Activated naive CD8-positive, alpha-beta T cell treated with anti-CD3 and anti-CD28 coated beads, Interleukin-2, amount 50 U/mL, for 24 hours (primary cell): ENCODE data around the gene GDA.

Source experiments
- ATAC-seq: fragments of 150-1000 bp; cut with Tn5 transposase; one replicate; pipeline ENCODE4 v1.10.0; 2021
- DNase-seq: peaks from one replicate; pipeline ENCODE4 v3.0.0; 2021
- H3K27ac Mint-ChIP-seq: one replicate; pipeline ENCODE4 v1.8.0; 2021; ENCODE audit warnings: mild to moderate bottlenecking, mixed read lengths
- H3K27me3 Mint-ChIP-seq: one replicate; pipeline ENCODE4 v1.8.0; 2021; ENCODE audit warnings: mixed read lengths
- H3K36me3 Mint-ChIP-seq: one replicate; pipeline ENCODE4 v1.8.0; 2021; ENCODE audit warnings: low read depth, mixed read lengths
- H3K4me1 Mint-ChIP-seq: one replicate; pipeline ENCODE4 v1.8.0; 2021; ENCODE audit warnings: mixed read lengths
- H3K4me3 Mint-ChIP-seq: one replicate; pipeline ENCODE4 v1.8.0; 2021; ENCODE audit warnings: mild to moderate bottlenecking, moderate library complexity, mixed read lengths
- H3K9me3 Mint-ChIP-seq: one replicate; pipeline ENCODE4 v1.8.0; 2021; ENCODE audit warnings: mixed read lengths

The GDA gene

GRCh38 chr9:72165326-72165725 lies 16.1 kb downstream of the GDA start:
- DNase-seq: no peak
- no peak overlapping the region for H3K27ac Mint-ChIP-seq
- no peak overlapping the region for H3K4me3 Mint-ChIP-seq
- H3K27me3 Mint-ChIP-seq: peaks cover 6% of the 10 kb centered on the region
- H3K36me3 Mint-ChIP-seq: no peaks in the 10 kb centered on the region
- H3K4me1 Mint-ChIP-seq: no peaks in the 10 kb centered on the region
- ATAC-seq: no peak
- no peaks in the 10 kb centered on the region for H3K9me3 Mint-ChIP-seq

- H3K36me3 Mint-ChIP-seq: no peaks in the 10 kb centered on the region
- no peak overlapping the region for H3K4me3 Mint-ChIP-seq
These were observed 16.7 kb downstream of the GDA start for GRCh38 chr9:72165821-72166547.

GRCh38 chr9:72168075-72168474 lies 18.8 kb downstream of the GDA start:
- Mint-ChIP-seq H3K27me3 (peaks cover 4% of the 10 kb centered on the region), H3K4me1 (no peaks in the 10 kb centered on the region), H3K4me3 (no peak overlapping the region), H3K9me3 (no peaks in the 10 kb centered on the region), H3K36me3 (no peaks in the 10 kb centered on the region), H3K27ac (no peak overlapping the region)
- DNase-seq: no peak
- no peak for ATAC-seq

More at GRCh38 chr9:72165821-72166547, 16.7 kb downstream of the GDA start:
- Mint-ChIP-seq H3K27ac (no peak overlapping the region), H3K9me3 (no peaks in the 10 kb centered on the region), H3K27me3 (peaks cover 6% of the 10 kb centered on the region), H3K4me1 (no peaks in the 10 kb centered on the region)
- no peak for ATAC-seq
- DNase-seq: no peak

- no peaks in the 10 kb centered on the region for H3K36me3 Mint-ChIP-seq
- H3K27ac Mint-ChIP-seq: no peak overlapping the region
- DNase-seq: no peak
- ATAC-seq: no peak
- H3K9me3 Mint-ChIP-seq: no peaks in the 10 kb centered on the region
- H3K4me1 Mint-ChIP-seq: no peaks in the 10 kb centered on the region
- peaks cover 2% of the 10 kb centered on the region for H3K27me3 Mint-ChIP-seq
- H3K4me3 Mint-ChIP-seq: no peak overlapping the region
These were observed 19.9 kb downstream of the GDA start for GRCh38 chr9:72169178-72169577.

- Mint-ChIP-seq H3K27ac (no peak overlapping the region), H3K27me3 (no peaks in the 10 kb centered on the region)
- DNase-seq: no peak
These were observed 23.8 kb downstream of the GDA start for GRCh38 chr9:72173080-72173479.

GRCh38 chr9:72185561-72185960 lies 36.3 kb downstream of the GDA start:
- Mint-ChIP-seq H3K4me3 (no peak overlapping the region), H3K27me3 (peaks cover 5% of the 10 kb centered on the region), H3K4me1 (no peaks in the 10 kb centered on the region), H3K36me3 (no peaks in the 10 kb centered on the region), H3K9me3 (no peaks in the 10 kb centered on the region), H3K27ac (no peak overlapping the region)
- no peak for DNase-seq
- no peak for ATAC-seq

More at GRCh38 chr9:72173080-72173479, 23.8 kb downstream of the GDA start:
- Mint-ChIP-seq H3K36me3 (no peaks in the 10 kb centered on the region), H3K4me1 (no peaks in the 10 kb centered on the region), H3K9me3 (no peaks in the 10 kb centered on the region), H3K4me3 (no peak overlapping the region)
- ATAC-seq: no peak

- no peak for DNase-seq
- H3K27ac Mint-ChIP-seq: no peak overlapping the region
- no peaks in the 10 kb centered on the region for H3K36me3 Mint-ChIP-seq
- ATAC-seq: no peak
- no peaks in the 10 kb centered on the region for H3K4me1 Mint-ChIP-seq
- H3K4me3 Mint-ChIP-seq: no peak overlapping the region
- no peaks in the 10 kb centered on the region for H3K9me3 Mint-ChIP-seq
- H3K27me3 Mint-ChIP-seq: peaks cover 5% of the 10 kb centered on the region
These were observed 38.0 kb downstream of the GDA start for GRCh38 chr9:72187121-72187695.

GRCh38 chr9:72188232-72188631 lies 39.0 kb downstream of the GDA start:
- Mint-ChIP-seq H3K27me3 (peaks cover 9% of the 10 kb centered on the region), H3K9me3 (no peaks in the 10 kb centered on the region), H3K36me3 (no peaks in the 10 kb centered on the region), H3K4me1 (no peaks in the 10 kb centered on the region), H3K27ac (no peak overlapping the region), H3K4me3 (no peak overlapping the region)
- ATAC-seq (no peak), DNase-seq (no peak)

- Mint-ChIP-seq H3K9me3 (no peaks in the 10 kb centered on the region), H3K27ac (no peak overlapping the region), H3K4me3 (no peak overlapping the region), H3K27me3 (peaks cover 9% of the 10 kb centered on the region), H3K36me3 (no peaks in the 10 kb centered on the region), H3K4me1 (no peaks in the 10 kb centered on the region)
- no peak for DNase-seq
- ATAC-seq: no peak
These were observed 44.2 kb downstream of the GDA start for GRCh38 chr9:72193478-72193881.

GRCh38 chr9:72199238-72199637 lies 50.0 kb downstream of the GDA start:
- no peak for DNase-seq
- H3K27ac Mint-ChIP-seq: no peak overlapping the region
- no peaks in the 10 kb centered on the region for H3K9me3 Mint-ChIP-seq
- no peaks in the 10 kb centered on the region for H3K4me1 Mint-ChIP-seq
- H3K27me3 Mint-ChIP-seq: peaks cover 6% of the 10 kb centered on the region
- ATAC-seq: no peak
- no peaks in the 10 kb centered on the region for H3K36me3 Mint-ChIP-seq
- no peak overlapping the region for H3K4me3 Mint-ChIP-seq

- Mint-ChIP-seq H3K9me3 (no peaks in the 10 kb centered on the region), H3K27me3 (peaks cover 6% of the 10 kb centered on the region), H3K4me1 (no peaks in the 10 kb centered on the region), H3K36me3 (no peaks in the 10 kb centered on the region), H3K4me3 (no peak overlapping the region), H3K27ac (no peak overlapping the region)
- DNase-seq (no peak), ATAC-seq (no peak)
These were observed 51.2 kb downstream of the GDA start for GRCh38 chr9:72200452-72200851.

- Mint-ChIP-seq H3K4me3 (no peak overlapping the region), H3K9me3 (no peaks in the 10 kb centered on the region), H3K36me3 (no peaks in the 10 kb centered on the region), H3K27ac (no peak overlapping the region), H3K4me1 (no peaks in the 10 kb centered on the region), H3K27me3 (peaks cover 6% of the 10 kb centered on the region)
- ATAC-seq (no peak), DNase-seq (no peak)
These were observed 52.8 kb downstream of the GDA start for GRCh38 chr9:72202009-72202408.

GRCh38 chr9:72203205-72203803 lies 54.1 kb downstream of the GDA start:
- H3K4me3 Mint-ChIP-seq: no peak overlapping the region
- peak; percentile 59 for ATAC-seq
- peaks cover 5% of the 10 kb centered on the region for H3K27me3 Mint-ChIP-seq
- DNase-seq: no peak
- no peaks in the 10 kb centered on the region for H3K36me3 Mint-ChIP-seq
- no peaks in the 10 kb centered on the region for H3K4me1 Mint-ChIP-seq
- H3K9me3 Mint-ChIP-seq: no peaks in the 10 kb centered on the region
- no peak overlapping the region for H3K27ac Mint-ChIP-seq

GRCh38 chr9:72204062-72204461 lies 54.8 kb downstream of the GDA start:
- Mint-ChIP-seq H3K9me3 (no peaks in the 10 kb centered on the region), H3K27ac (no peak overlapping the region), H3K4me1 (no peaks in the 10 kb centered on the region), H3K36me3 (no peaks in the 10 kb centered on the region), H3K4me3 (no peak overlapping the region), H3K27me3 (peaks cover 6% of the 10 kb centered on the region)
- no peak for ATAC-seq
- DNase-seq: no peak

GRCh38 chr9:72205513-72205912 lies 56.3 kb downstream of the GDA start:
- H3K36me3 Mint-ChIP-seq: no peaks in the 10 kb centered on the region
- peaks cover 6% of the 10 kb centered on the region for H3K27me3 Mint-ChIP-seq
- H3K4me3 Mint-ChIP-seq: no peak overlapping the region
- no peaks in the 10 kb centered on the region for H3K9me3 Mint-ChIP-seq
- H3K4me1 Mint-ChIP-seq: no peaks in the 10 kb centered on the region
- DNase-seq (no peak), ATAC-seq (no peak)
- H3K27ac Mint-ChIP-seq: no peak overlapping the region
